Panc1 (cell line): ENCODE data around the gene ATAD2B.

ENCODE experiments used
- CTCF ChIP-seq: fragments of 450-650 bp; IDR thresholded peaks from 2 replicates; pipeline ENCODE4 v1.5.1; 2017; ENCODE audit warnings: mild to moderate bottlenecking
- TCF7L2 ChIP-seq: IDR thresholded peaks from 2 replicates; pipeline ENCODE4 v1.6.1; 2011; ENCODE audit warnings: mild to moderate bottlenecking, low read depth, low read length, inconsistent platforms

DNA sequence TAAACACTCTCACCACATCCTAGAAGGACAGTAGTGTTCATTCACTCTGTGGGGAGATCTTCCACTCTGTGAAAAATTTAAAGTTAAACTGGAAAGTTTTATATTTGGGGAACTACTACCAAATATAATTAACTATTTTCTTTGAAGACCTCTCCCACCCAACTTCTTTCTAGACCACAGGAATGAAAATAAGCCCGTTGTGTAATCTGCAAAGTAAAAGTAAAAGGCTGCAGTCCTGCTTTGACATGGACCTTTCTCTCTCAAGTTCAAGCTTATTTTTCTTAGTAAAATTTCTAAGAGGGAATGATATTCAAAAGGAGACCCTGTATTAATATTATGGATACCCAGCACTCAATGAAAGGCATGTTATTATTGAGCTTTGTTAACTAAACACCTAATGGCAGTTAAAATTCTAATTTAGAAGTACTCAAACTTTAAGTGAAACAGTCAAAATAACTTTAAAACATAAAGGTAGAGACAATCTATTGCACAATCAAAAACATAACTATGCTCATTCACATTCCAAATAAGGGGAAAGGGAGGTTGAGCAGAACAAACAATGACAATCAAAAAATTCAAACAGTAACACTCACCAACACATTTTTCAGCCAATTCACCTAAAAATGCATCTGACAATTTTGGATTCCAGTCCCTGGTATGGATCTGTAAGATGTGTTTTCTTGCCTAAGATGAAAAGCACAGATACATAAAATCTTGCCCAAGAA is 98.5 kb downstream of the ATAD2B start:
- TF ChIP-seq CTCF (no peak), TCF7L2 (no peak)
